Measurements from ENCODE around the gene NUDT21. TPM values are rescaled to one million over a fixed set of nuclear protein-coding genes. Genes with fewer than 3 reads are reported as not detected.
"Not testable (repeated sequence)": the region's sequence is repeated elsewhere in the genome, so short reads cannot be mapped to it uniquely, and the experiment has no call there.

NUDT21 gene
- total RNA-seq, 1 donor from 2014 or later, result 31.7 TPM

GRCh38 chr16:56380778-56381485 is 70.2 kb downstream of the NUDT21 start:
- ATAC-seq; DNase-seq (ENCODE audit: low spot score): not testable (repeated sequence)

Other genes starting within 250 kb of the NUDT21 start
- gene AMFR, start 25.8 kb downstream of the NUDT21 start, total RNA-seq, result 159 TPM
- gene OGFOD1, start 222 bp upstream of the NUDT21 start, total RNA-seq, result 12.1 TPM
- gene BBS2, start 68.7 kb upstream of the NUDT21 start, total RNA-seq, result 11.7 TPM
- not detected for gene MT4, start 113.7 kb upstream of the NUDT21 start, total RNA-seq
- not detected for gene MT3, start 138.2 kb upstream of the NUDT21 start, total RNA-seq
- gene MT2A, start 157.3 kb upstream of the NUDT21 start, total RNA-seq, result 3,908 TPM
- gene MT1E, start 174.4 kb upstream of the NUDT21 start, total RNA-seq, result 1,576 TPM
- gene MT1M, start 181.3 kb upstream of the NUDT21 start, total RNA-seq, result 546 TPM
- gene MT1A, start 187.3 kb upstream of the NUDT21 start, total RNA-seq, result 141 TPM
- gene MT1B, start 200.6 kb upstream of the NUDT21 start, total RNA-seq, result 2.7 TPM
- gene MT1F, start 206.6 kb upstream of the NUDT21 start, total RNA-seq, result 763 TPM
- gene MT1G, start 216.7 kb upstream of the NUDT21 start, total RNA-seq, result 5,960 TPM
- 949 TPM for gene MT1H, start 218.5 kb upstream of the NUDT21 start, total RNA-seq
- 2,271 TPM for gene MT1X, start 231.1 kb upstream of the NUDT21 start, total RNA-seq

Measured in left lobe of liver (tissue), 2 donors.